HepG2 (cell line): ENCODE data around the gene CITED2. TPM values are rescaled to one million over a fixed set of nuclear protein-coding genes. Genes with fewer than 3 reads are reported as not detected.

Experiments
- ATF4 ChIP-seq, 2 experiments: fragments of 450-650 bp in 1 of 2; sonication (generic) in 1 of 2; formaldehyde crosslinking; IDR thresholded peaks; 2 replicates each; pipeline versions ENCODE4 v1.5.0 to v1.8.0; 2020 to 2022; ENCODE audit warnings: mild to moderate bottlenecking in 1 of 2, missing genetic modification reagents in 1 of 2
- BRCA1 ChIP-seq: sonication (generic); formaldehyde crosslinking; IDR thresholded peaks from 2 replicates; pipeline ENCODE4 v1.4.0; 2020; ENCODE audit warnings: missing genetic modification reagents
- CEBPG ChIP-seq: IDR thresholded peaks from 2 replicates; pipeline ENCODE4 v1.6.1; 2016
- ETS1 ChIP-seq: sonication (generic); formaldehyde crosslinking; IDR thresholded peaks from 2 replicates; pipeline ENCODE4 v1.4.0; 2020; ENCODE audit warnings: missing genetic modification reagents
- HOXA7 ChIP-seq: sonication (generic); formaldehyde crosslinking; IDR thresholded peaks from 2 replicates; pipeline ENCODE4 v1.8.1; 2022; ENCODE audit warnings: mild to moderate bottlenecking, missing genetic modification reagents, moderate library complexity
- KDM5B ChIP-seq: sonication (generic); formaldehyde crosslinking; IDR thresholded peaks from 2 replicates; pipeline ENCODE4 v1.4.0; 2020; ENCODE audit warnings: missing genetic modification reagents, mild to moderate bottlenecking, borderline replicate concordance
- NR2C2 ChIP-seq: sonication (generic); formaldehyde crosslinking; IDR thresholded peaks from 2 replicates; pipeline ENCODE4 v1.4.0; 2020; ENCODE audit warnings: missing genetic modification reagents, mild to moderate bottlenecking, moderate library complexity, borderline replicate concordance
- RBFOX2 ChIP-seq: fragments of 200-400 bp; formaldehyde crosslinking; IDR thresholded peaks from 2 replicates; pipeline ENCODE4 v1.6.1; 2017; ENCODE audit warnings: low read depth, mild to moderate bottlenecking, low read length
- SALL1 ChIP-seq: sonication (generic); formaldehyde crosslinking; IDR thresholded peaks from 2 replicates; pipeline ENCODE4 v1.8.0; 2022; ENCODE audit warnings: mild to moderate bottlenecking, missing genetic modification reagents
- SRSF1 ChIP-seq: fragments of 200-400 bp; formaldehyde crosslinking; optimal IDR thresholded peaks from 2 replicates; pipeline ENCODE3; 2017; ENCODE audit warnings: mild to moderate bottlenecking, low read depth, low read length, moderate library complexity
- SRSF4 ChIP-seq: fragments of 200-400 bp; formaldehyde crosslinking; IDR thresholded peaks from one replicate; pipeline ENCODE4 v1.6.1; 2018; ENCODE audit warnings: mild to moderate bottlenecking, low read depth, low read length, moderate library complexity; ENCODE audit not compliant: poor library complexity, severe bottlenecking
- USF2 ChIP-seq, 2 experiments: sonication (generic) in 1 of 2; formaldehyde crosslinking in 1 of 2; IDR thresholded peaks; 2 replicates each; pipeline versions ENCODE4 v1.5.1 to v1.6.1; 2011 to 2020; ENCODE audit warnings: borderline replicate concordance in 1 of 2, low read depth in 1 of 2, low read length in 1 of 2, mild to moderate bottlenecking in 1 of 2, missing genetic modification reagents in 1 of 2, moderate library complexity in 1 of 2
- ZBTB14 ChIP-seq: sonication (generic); formaldehyde crosslinking; IDR thresholded peaks from 2 replicates; pipeline ENCODE4 v1.4.0; 2020; ENCODE audit warnings: missing genetic modification reagents
- ZFP1 ChIP-seq: IDR thresholded peaks from 2 replicates; pipeline ENCODE4 v1.6.1; 2016
- ZKSCAN5 ChIP-seq: sonication (generic); formaldehyde crosslinking; IDR thresholded peaks from 2 replicates; pipeline ENCODE4 v1.5.1; 2020; ENCODE audit warnings: mild to moderate bottlenecking, missing genetic modification reagents
- ZNF703 ChIP-seq: sonication (generic); formaldehyde crosslinking; IDR thresholded peaks from 2 replicates; pipeline ENCODE4 v1.5.1; 2020; ENCODE audit warnings: missing genetic modification reagents, mild to moderate bottlenecking, moderate library complexity, borderline replicate concordance
- ZNF766 ChIP-seq: sonication (generic); formaldehyde crosslinking; IDR thresholded peaks from 2 replicates; pipeline ENCODE4 v1.5.0; 2020; ENCODE audit warnings: missing genetic modification reagents, borderline replicate concordance
- ZNF878 ChIP-seq: sonication (generic); formaldehyde crosslinking; IDR thresholded peaks from 2 replicates; pipeline ENCODE4 v1.8.1; 2023; ENCODE audit warnings: mild to moderate bottlenecking, missing genetic modification reagents, moderate library complexity
- polyA plus RNA-seq, 8 experiments: library from polyadenylated mRNA; depleted of rRNA in 3 of 8; stranded (reverse) in 7 of 8; unstranded in 1 of 8; fragments of >200 nt; fragmentation: Illumina TruSeq in 4 of 8; extraction: Trizol in 4 of 8; gene quantifications; 2 replicates each; pipeline versions ENCODE4 v1.2.1 to v1.2.3, GENCODE V29; 2011 to 2016; ENCODE audit warnings: low read depth in 4 of 8, missing spikeins in 1 of 8, mixed read lengths in 1 of 8; ENCODE audit not compliant: insufficient read depth in 1 of 8
- total RNA-seq, 5 experiments: library from RNA; depleted of rRNA; stranded (reverse); fragments of >200 nt; fragmentation: Illumina TruSeq; extraction: Trizol; gene quantifications; 2 replicates each; pipeline ENCODE4 v1.2.3, GENCODE V29; 2016; ENCODE audit warnings: low read depth in 1 of 5
- TF ChIP-seq, protein P1 (sequence below): sonication (generic); formaldehyde crosslinking; IDR thresholded peaks from 2 replicates; pipeline ENCODE4 v1.5.1; 2020; ENCODE audit warnings: missing genetic modification reagents, mild to moderate bottlenecking, borderline replicate concordance
- TF ChIP-seq, protein P2 (sequence below): sonication (generic); formaldehyde crosslinking; IDR thresholded peaks from 2 replicates; pipeline ENCODE4 v1.4.0; 2020; ENCODE audit warnings: missing genetic modification reagents, borderline replicate concordance

Gene CITED2
- total and polyA plus RNA-seq, 2 of the 13 experiments (the other 11 are each of a cell fraction or from before 2014, with no cell fraction given), result 17.6 to 57.2 TPM

DNA sequence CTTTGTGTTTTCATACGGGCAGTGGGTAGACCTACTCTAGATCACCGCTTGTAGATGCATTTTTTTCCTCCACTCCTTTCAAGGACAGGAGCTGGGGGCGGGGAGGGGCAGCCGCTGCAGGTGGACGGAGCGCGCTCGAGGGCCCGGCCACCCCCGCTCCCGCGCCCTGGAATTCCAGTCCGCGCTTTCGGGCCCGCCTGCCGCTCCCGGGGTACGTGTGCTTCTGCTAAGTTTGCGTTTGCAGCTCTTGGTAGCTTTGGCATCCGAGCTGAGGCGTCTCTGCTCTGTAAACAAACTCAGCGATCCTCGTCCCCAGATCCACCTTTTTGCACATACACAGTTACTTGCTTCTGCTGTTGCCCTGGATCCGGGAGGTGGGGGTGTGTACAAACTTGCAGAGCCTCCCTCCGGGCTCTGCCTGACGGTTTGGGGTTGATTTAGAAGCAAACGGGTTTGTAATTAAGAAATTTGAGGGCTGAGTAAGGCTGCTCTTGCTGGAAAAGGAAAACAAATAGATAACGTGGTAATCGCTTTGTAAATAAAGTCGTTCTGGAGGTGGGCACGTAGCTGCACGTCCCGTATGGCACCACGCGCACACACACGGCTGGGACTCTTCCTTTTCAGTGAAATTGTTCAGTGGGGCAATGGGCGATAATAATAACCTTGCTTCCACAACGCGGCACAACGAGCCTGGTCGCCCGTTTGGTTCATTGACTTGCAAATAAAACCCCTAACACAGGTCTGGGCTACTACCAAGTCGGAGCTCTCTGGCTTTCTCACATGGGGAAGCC lies 973 bp upstream of the CITED2 start (continued):
- TF ChIP-seq, protein P1, sequence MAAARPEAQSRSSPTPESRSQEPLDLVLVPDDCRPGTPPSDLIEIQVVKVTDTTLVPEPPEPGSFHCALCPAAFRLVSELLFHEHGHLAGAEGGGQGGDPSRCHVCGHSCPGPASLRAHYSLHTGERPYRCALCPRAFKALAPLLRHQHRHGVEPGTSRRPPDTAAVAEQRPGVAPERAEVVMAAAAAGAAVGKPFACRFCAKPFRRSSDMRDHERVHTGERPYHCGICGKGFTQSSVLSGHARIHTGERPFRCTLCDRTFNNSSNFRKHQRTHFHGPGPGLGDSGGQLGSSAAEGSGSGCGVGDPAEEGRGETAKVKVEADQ (CRISPR knock-in tag), result 0 out of 2 replicates have a peak, but pooled peaks have one; percentile 22
- TF ChIP-seq ZKSCAN5 (CRISPR knock-in tag) (no peak), SRSF4 (no peak), ETS1 (CRISPR knock-in tag) (no peak), HOXA7 (no peak), ZNF766 (no peak; the same call in 1 of the 2 replicates), ZBTB14 (CRISPR knock-in tag) (peak; percentile 82), CEBPG (peak; percentile 66), ZFP1 (CRISPR knock-in tag) (0 out of 2 replicates have a peak, but pooled peaks have one; percentile 52), NR2C2 (CRISPR knock-in tag) (peak; percentile 45), ZNF703 (CRISPR knock-in tag) (no peak), USF2 (IDR thresholded peaks at IDR 0.05; ENCODE audit: low read depth, low read length) (no peak), USF2 (CRISPR knock-in tag; IDR thresholded peaks at IDR 0.05; ENCODE audit: borderline replicate concordance) (no peak), KDM5B (CRISPR knock-in tag) (peak; percentile 47), SRSF1 (no peak), BRCA1 (CRISPR knock-in tag) (no peak), ATF4 (CRISPR knock-in tag; IDR thresholded peaks at IDR 0.05) (0 out of 4 replicates have a peak, but pooled peaks of 1 of the 2 experiments have one; percentile 42), ZNF878 (CRISPR knock-in tag) (peak; percentile 75; the same call in 1 of the 2 replicates), SALL1 (CRISPR knock-in tag) (peak; percentile 97), RBFOX2 (0 out of 2 replicates have a peak, but pooled peaks have one; percentile 38)
- TF ChIP-seq, protein P2, sequence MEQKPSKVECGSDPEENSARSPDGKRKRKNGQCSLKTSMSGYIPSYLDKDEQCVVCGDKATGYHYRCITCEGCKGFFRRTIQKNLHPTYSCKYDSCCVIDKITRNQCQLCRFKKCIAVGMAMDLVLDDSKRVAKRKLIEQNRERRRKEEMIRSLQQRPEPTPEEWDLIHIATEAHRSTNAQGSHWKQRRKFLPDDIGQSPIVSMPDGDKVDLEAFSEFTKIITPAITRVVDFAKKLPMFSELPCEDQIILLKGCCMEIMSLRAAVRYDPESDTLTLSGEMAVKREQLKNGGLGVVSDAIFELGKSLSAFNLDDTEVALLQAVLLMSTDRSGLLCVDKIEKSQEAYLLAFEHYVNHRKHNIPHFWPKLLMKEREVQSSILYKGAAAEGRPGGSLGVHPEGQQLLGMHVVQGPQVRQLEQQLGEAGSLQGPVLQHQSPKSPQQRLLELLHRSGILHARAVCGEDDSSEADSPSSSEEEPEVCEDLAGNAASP (CRISPR knock-in tag), result peak; percentile 67
